GM13976 (cell line): Measurements from ENCODE around the gene TBC1D1.

Experiments used
- DNase-seq: peaks from one replicate; pipeline ENCODE4 v3.0.0; 2012; ENCODE audit warnings: low spot score
- CTCF ChIP-seq: IDR thresholded peaks from 2 replicates; pipeline ENCODE4 v1.5.1; 2012; ENCODE audit warnings: borderline replicate concordance, mild to moderate bottlenecking; ENCODE audit not compliant: insufficient read depth; ENCODE audit errors: extremely low read depth, missing control alignments, control extremely low read depth
- in situ Hi-C: fragments of 300-500 bp; cut with MboI; formaldehyde crosslinking; loops from one replicate; pipeline ENCODE4 v1.12.0; 2022; ENCODE audit warnings: low sequenced_read_pairs, mixed read lengths, inconsistent platforms; ENCODE audit not compliant: unreplicated experiment

The TBC1D1 gene

GRCh38 chr4:38023347-38024205, 132.7 kb downstream of the TBC1D1 start:
- in situ Hi-C loops: no loop called here
- DNase-seq: no peak
- TF ChIP-seq CTCF: no peak

GRCh38 chr4:38024206-38024509, 133.3 kb downstream of the TBC1D1 start:
- no peak for DNase-seq
- in situ Hi-C loops: no loop called here
- no peak for TF ChIP-seq CTCF

GRCh38 chr4:38025665-38026064, 134.8 kb downstream of the TBC1D1 start:
- no peak for DNase-seq
- in situ Hi-C loops: no loop called here
- TF ChIP-seq CTCF: no peak

GRCh38 chr4:38026158-38026740, 135.4 kb downstream of the TBC1D1 start:
- no peak for TF ChIP-seq CTCF
- in situ Hi-C loops: no loop called here
- no peak for DNase-seq

GRCh38 chr4:38030023-38030422, 139.1 kb downstream of the TBC1D1 start:
- no peak for DNase-seq
- in situ Hi-C loops: loop anchor here (5.0 to 10.0 kb wide), 2 partner anchors 228 to 435 kb away; no protein-coding TSS in a partner anchor
- no peak for TF ChIP-seq CTCF

GRCh38 chr4:38034986-38035882, 144.3 kb downstream of the TBC1D1 start:
- peak; percentile 70 for DNase-seq
- in situ Hi-C loops: loop anchor here (5.0 to 10.0 kb wide), 2 partner anchors 233 to 440 kb away; no protein-coding TSS in a partner anchor

More at GRCh38 chr4:38034986-38035882, 144.3 kb downstream of the TBC1D1 start:
- TF ChIP-seq CTCF: peak; percentile 58
